GM18505 (cell line): ENCODE data around the gene CACNA1D.
"Not testable (repeated sequence)": the region's sequence is repeated elsewhere in the genome, so short reads cannot be mapped to it uniquely, and the experiment has no call there.

Experiments used
- ATAC-seq: cut with Tn5 transposase; IDR thresholded peaks from one replicate; pipeline ENCODE4 v1.9.1; 2021; ENCODE audit not compliant: unreplicated experiment
- POLR2A ChIP-seq: IDR thresholded peaks from 4 replicates; pipeline ENCODE4 v1.6.1; 2011; ENCODE audit warnings: borderline replicate concordance; ENCODE audit not compliant: insufficient read depth, insufficient read length; ENCODE audit errors: extremely low read depth

Gene CACNA1D

GRCh38 chr3:53630547-53630946, 136.1 kb downstream of the CACNA1D start:
- no peak for TF ChIP-seq POLR2A
- no peak for ATAC-seq

- ATAC-seq, result no peak
- no peak for TF ChIP-seq POLR2A
These were observed 138.9 kb downstream of the CACNA1D start for GRCh38 chr3:53633197-53633787.

GRCh38 chr3:53635041-53635440, 140.6 kb downstream of the CACNA1D start:
- no peak for TF ChIP-seq POLR2A

GRCh38 chr3:53638806-53639205, 144.4 kb downstream of the CACNA1D start:
- not testable (repeated sequence) for ATAC-seq

More at GRCh38 chr3:53635041-53635440, 140.6 kb downstream of the CACNA1D start:
- ATAC-seq, result no peak

GRCh38 chr3:53641397-53641796, 147.0 kb downstream of the CACNA1D start:
- TF ChIP-seq POLR2A, result no peak
- no peak for ATAC-seq

- no peak for TF ChIP-seq POLR2A
- no peak for ATAC-seq
These were observed 147.8 kb downstream of the CACNA1D start for GRCh38 chr3:53642211-53642610.

- no peak for TF ChIP-seq POLR2A
- no peak for ATAC-seq
These were observed 149.3 kb downstream of the CACNA1D start for GRCh38 chr3:53643757-53644156.

GRCh38 chr3:53645754-53646153, 151.3 kb downstream of the CACNA1D start:
- ATAC-seq, result no peak
- TF ChIP-seq POLR2A, result no peak

- no peak for ATAC-seq
- no peak for TF ChIP-seq POLR2A
These were observed 152.3 kb downstream of the CACNA1D start for GRCh38 chr3:53646723-53647122.

- TF ChIP-seq POLR2A, result no peak
- ATAC-seq, result no peak
These were observed 155.4 kb downstream of the CACNA1D start for GRCh38 chr3:53649816-53650215.

GRCh38 chr3:53650424-53650823, 156.0 kb downstream of the CACNA1D start:
- ATAC-seq, result peak; percentile 78
- no peak for TF ChIP-seq POLR2A

GRCh38 chr3:53650928-53651661, 156.7 kb downstream of the CACNA1D start:
- no peak for ATAC-seq
- no peak for TF ChIP-seq POLR2A

GRCh38 chr3:53651927-53652326, 157.5 kb downstream of the CACNA1D start:
- TF ChIP-seq POLR2A, result no peak
- no peak for ATAC-seq

- TF ChIP-seq POLR2A, result no peak
- ATAC-seq, result no peak
These were observed 163.2 kb downstream of the CACNA1D start for GRCh38 chr3:53657651-53658050.
